Measurements from ENCODE around the gene CAMK1D. TPM values are rescaled to one million over a fixed set of nuclear protein-coding genes. Genes with fewer than 3 reads are reported as not detected.

The CAMK1D gene
- total RNA-seq, 1 donor from 2014 or later, result 7.6 TPM

- peaks cover 7% of the 10 kb centered on the region for H3K4me1 Mint-ChIP-seq
- DNase-seq (ENCODE audit: low spot score in 2 of 2, unreplicated experiment in 2 of 2), result no peak
- TF ChIP-seq, protein P1, sequence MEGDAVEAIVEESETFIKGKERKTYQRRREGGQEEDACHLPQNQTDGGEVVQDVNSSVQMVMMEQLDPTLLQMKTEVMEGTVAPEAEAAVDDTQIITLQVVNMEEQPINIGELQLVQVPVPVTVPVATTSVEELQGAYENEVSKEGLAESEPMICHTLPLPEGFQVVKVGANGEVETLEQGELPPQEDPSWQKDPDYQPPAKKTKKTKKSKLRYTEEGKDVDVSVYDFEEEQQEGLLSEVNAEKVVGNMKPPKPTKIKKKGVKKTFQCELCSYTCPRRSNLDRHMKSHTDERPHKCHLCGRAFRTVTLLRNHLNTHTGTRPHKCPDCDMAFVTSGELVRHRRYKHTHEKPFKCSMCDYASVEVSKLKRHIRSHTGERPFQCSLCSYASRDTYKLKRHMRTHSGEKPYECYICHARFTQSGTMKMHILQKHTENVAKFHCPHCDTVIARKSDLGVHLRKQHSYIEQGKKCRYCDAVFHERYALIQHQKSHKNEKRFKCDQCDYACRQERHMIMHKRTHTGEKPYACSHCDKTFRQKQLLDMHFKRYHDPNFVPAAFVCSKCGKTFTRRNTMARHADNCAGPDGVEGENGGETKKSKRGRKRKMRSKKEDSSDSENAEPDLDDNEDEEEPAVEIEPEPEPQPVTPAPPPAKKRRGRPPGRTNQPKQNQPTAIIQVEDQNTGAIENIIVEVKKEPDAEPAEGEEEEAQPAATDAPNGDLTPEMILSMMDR (IDR thresholded peaks at IDR 0.05; ENCODE audit: unreplicated experiment), result no peak
- H3K9me3 Mint-ChIP-seq, result no peaks in the 10 kb centered on the region
- H3K27me3 Mint-ChIP-seq (ENCODE audit: low read depth), result no peaks in the 10 kb centered on the region
- H3K36me3 Mint-ChIP-seq, result no peaks in the 10 kb centered on the region
- H3K4me3 Mint-ChIP-seq, result no peak overlapping the region
- H3K27ac Mint-ChIP-seq, result no peak overlapping the region
Measured at GRCh38 chr10:12838366-12838765, 489.0 kb downstream of the CAMK1D start.

GRCh38 chr10:12838995-12839927, 489.9 kb downstream of the CAMK1D start:
- Mint-ChIP-seq H3K27ac (no peak overlapping the region), H3K9me3 (no peaks in the 10 kb centered on the region), H3K27me3 (ENCODE audit: low read depth) (no peaks in the 10 kb centered on the region), H3K4me3 (no peak overlapping the region), H3K4me1 (peaks cover 8% of the 10 kb centered on the region), H3K36me3 (no peaks in the 10 kb centered on the region)
- no peak for DNase-seq (ENCODE audit: low spot score in 2 of 2, unreplicated experiment in 2 of 2)
- TF ChIP-seq, protein P1 (IDR thresholded peaks at IDR 0.05; ENCODE audit: unreplicated experiment), result no peak

- DNase-seq (ENCODE audit: low spot score in 2 of 2, unreplicated experiment in 2 of 2), result no peak
- no peaks in the 10 kb centered on the region for H3K9me3 Mint-ChIP-seq
- H3K27ac Mint-ChIP-seq, result peak overlapping the region; percentile 53
- TF ChIP-seq, protein P1 (IDR thresholded peaks at IDR 0.05; ENCODE audit: unreplicated experiment), result no peak
- H3K4me1 Mint-ChIP-seq, result peaks cover 16% of the 10 kb centered on the region
- H3K36me3 Mint-ChIP-seq, result no peaks in the 10 kb centered on the region
- no peaks in the 10 kb centered on the region for H3K27me3 Mint-ChIP-seq (ENCODE audit: low read depth)
- no peak overlapping the region for H3K4me3 Mint-ChIP-seq
Measured at GRCh38 chr10:12839941-12840611, 490.7 kb downstream of the CAMK1D start.

DNA sequence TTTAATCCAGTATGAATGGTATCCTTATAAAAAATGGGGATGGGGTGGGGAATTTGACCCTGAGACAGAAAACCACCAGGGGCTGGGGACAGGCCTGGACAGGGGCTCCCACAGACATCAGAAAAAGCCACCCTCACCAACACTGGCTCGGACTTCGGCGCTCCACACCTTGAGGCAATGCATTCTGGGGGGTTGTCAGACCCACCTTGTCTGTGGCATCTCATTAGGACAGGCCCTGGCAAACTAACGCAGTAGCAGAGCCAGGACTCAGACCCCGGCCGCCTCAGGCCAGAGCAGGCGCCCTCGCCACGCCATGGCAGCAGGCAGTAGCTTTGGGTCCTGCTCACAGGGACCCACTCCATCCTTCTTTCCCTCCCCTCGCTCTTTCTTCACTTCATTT, 492.1 kb downstream of the CAMK1D start:
- Mint-ChIP-seq H3K9me3 (no peaks in the 10 kb centered on the region), H3K4me1 (peaks cover 24% of the 10 kb centered on the region), H3K27me3 (ENCODE audit: low read depth) (no peaks in the 10 kb centered on the region), H3K4me3 (no peak overlapping the region), H3K36me3 (no peaks in the 10 kb centered on the region), H3K27ac (no peak overlapping the region)
- TF ChIP-seq, protein P1 (IDR thresholded peaks at IDR 0.05; ENCODE audit: unreplicated experiment), result no peak
- DNase-seq (ENCODE audit: low spot score in 2 of 2, unreplicated experiment in 2 of 2), result no peak

DNA sequence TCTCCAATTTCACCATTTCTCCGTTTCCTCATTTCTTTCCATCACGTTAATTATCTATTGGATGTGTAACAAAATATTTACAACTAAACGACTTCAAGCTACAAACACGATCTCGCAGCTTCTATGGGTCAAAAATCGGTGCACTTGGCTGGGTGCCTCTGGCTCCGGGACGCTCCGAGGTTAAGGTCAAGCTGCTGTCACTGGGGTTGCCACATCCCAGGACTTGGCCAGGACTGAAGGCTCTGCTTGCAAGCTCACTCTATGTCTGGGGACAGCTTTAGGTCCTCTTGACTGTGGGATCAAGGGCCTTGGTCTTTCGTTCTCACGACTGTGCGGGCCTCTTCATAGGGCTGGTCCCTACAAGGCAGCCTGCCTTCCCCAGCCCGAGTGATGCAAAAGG, 492.5 kb downstream of the CAMK1D start:
- Mint-ChIP-seq H3K4me1 (peaks cover 24% of the 10 kb centered on the region), H3K36me3 (no peaks in the 10 kb centered on the region), H3K9me3 (no peaks in the 10 kb centered on the region), H3K27me3 (ENCODE audit: low read depth) (no peaks in the 10 kb centered on the region), H3K4me3 (no peak overlapping the region), H3K27ac (no peak overlapping the region)
- TF ChIP-seq, protein P1 (IDR thresholded peaks at IDR 0.05; ENCODE audit: unreplicated experiment), result no peak
- DNase-seq (ENCODE audit: low spot score in 2 of 2, unreplicated experiment in 2 of 2), result no peak

Measured in mesothelial cell of epicardium (in vitro differentiated cells).